ENCODE data around the gene TICRR.

TICRR gene

GRCh38 chr15:89623165-89623564, 47.9 kb downstream of the TICRR start:
- Histone ChIP-seq H2AFZ (no peak overlapping the region), H3K27me3 (ENCODE audit: control insufficient read depth, insufficient read depth, low read length) (no peaks in the 10 kb centered on the region), H3K36me3 (ENCODE audit: control insufficient read depth, insufficient read depth, low read length) (no peaks in the 10 kb centered on the region), H3K4me3 (ENCODE audit: low read depth, low read length) (no peak overlapping the region), H3K4me2 (ENCODE audit: low read length) (no peak overlapping the region), H3K9me3 (ENCODE audit: control insufficient read depth, low read length) (no peaks in the 10 kb centered on the region), H3K27ac (no peak overlapping the region), H3K4me1 (no peaks in the 10 kb centered on the region), H3K79me2 (no peaks in the 10 kb centered on the region), H3K9ac (no peak overlapping the region)
- no peak for TF ChIP-seq CTCF (IDR thresholded peaks at IDR 0.05)

DNA sequence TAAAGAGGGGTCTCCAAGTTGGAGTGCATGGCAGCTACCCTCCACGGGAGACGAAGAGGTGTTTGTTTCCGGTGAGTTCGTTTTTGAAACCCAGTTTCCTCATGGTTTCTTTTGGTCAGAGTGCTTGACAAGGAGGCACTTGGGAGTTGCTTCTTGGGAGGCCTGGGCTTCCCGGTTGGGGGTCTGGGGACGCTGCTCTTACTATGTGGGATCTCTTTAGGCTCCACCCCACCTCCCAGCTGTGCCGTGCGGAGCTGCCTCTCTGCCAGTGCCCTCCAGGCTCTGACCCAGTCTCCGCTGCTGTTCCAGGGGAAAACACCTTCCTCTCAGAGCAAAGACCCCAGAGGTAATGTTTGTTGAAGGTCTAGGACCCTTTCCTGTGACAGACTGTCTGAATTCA, 50.4 kb downstream of the TICRR start:
- H3K9me3 ChIP-seq (ENCODE audit: control insufficient read depth, low read length) = no peaks in the 10 kb centered on the region
- H2AFZ ChIP-seq = no peak overlapping the region
- no peak overlapping the region for H3K9ac ChIP-seq
- no peak for TF ChIP-seq CTCF (IDR thresholded peaks at IDR 0.05)
- H3K4me1 ChIP-seq = no peaks in the 10 kb centered on the region
- no peak overlapping the region for H3K27ac ChIP-seq
- H3K4me2 ChIP-seq (ENCODE audit: low read length) = no peak overlapping the region
- H3K4me3 ChIP-seq (ENCODE audit: low read depth, low read length) = no peak overlapping the region
- no peaks in the 10 kb centered on the region for H3K36me3 ChIP-seq (ENCODE audit: control insufficient read depth, insufficient read depth, low read length)
- no peaks in the 10 kb centered on the region for H3K27me3 ChIP-seq (ENCODE audit: control insufficient read depth, insufficient read depth, low read length)
- H3K79me2 ChIP-seq = no peaks in the 10 kb centered on the region

DNA sequence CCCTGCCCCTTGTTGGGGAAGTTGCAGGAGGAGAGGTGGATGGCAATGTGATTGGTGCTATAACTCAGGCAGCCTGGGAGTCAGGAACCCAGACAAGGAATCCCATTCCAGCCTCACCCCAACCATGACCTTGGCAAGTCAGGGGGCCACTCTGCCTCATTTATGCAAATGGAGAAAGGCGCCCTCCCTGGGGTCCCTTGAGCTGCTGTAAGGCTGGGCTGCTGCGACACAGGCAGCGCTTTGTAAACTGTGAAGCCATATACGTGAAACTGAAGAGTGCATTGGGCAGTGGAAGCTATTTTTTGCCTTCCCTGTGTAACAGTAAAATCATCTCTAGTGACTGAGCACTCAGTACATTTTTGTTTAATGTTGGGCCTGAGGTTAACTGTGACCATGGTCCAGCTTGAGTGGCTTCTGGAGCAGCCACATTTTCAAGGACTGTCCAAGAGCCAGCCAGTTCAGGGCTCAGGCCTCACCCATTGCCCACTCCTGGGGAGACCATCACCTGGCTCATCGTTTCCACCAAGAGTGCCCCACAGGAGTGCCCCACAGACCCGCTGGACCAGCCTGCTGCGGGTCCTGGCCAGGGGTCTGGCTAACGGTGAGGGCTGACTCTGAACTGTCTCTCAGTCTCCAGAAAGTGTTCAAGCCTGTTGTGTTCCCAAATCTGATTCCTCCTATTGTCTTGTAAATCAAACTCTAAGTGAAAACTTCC, 52.1 kb downstream of the TICRR start:
- Histone ChIP-seq H3K9me3 (ENCODE audit: control insufficient read depth, low read length) (no peaks in the 10 kb centered on the region), H3K4me2 (ENCODE audit: low read length) (no peak overlapping the region), H2AFZ (no peak overlapping the region), H3K36me3 (ENCODE audit: control insufficient read depth, insufficient read depth, low read length) (no peaks in the 10 kb centered on the region), H3K9ac (no peak overlapping the region), H3K27ac (no peak overlapping the region), H3K79me2 (no peaks in the 10 kb centered on the region), H3K4me1 (no peaks in the 10 kb centered on the region), H3K27me3 (ENCODE audit: control insufficient read depth, insufficient read depth, low read length) (no peaks in the 10 kb centered on the region), H3K4me3 (ENCODE audit: low read depth, low read length) (no peak overlapping the region)
- TF ChIP-seq CTCF (IDR thresholded peaks at IDR 0.05) = no peak

DNA sequence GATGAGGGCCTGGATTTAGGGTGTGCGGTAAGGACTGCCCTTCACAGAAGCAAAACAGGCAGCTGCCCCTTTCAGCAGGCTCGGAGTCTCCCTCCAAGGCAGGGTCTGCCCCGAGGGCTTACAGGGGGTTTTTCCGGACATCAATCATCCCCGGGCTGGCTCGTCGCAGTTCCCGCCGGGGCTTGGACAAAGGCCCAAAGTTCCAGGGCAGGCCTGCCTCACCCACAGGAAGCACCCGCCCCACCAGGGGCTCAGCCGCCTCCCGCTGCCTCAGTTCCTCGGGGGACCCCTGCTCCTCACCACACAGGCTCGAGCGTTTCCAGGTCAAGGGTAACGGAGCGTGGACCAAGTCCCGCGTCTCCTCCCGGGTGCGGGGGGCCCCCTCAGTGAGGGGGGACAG, 53.0 kb downstream of the TICRR start:
- Histone ChIP-seq H3K27me3 (ENCODE audit: control insufficient read depth, insufficient read depth, low read length) (no peaks in the 10 kb centered on the region), H3K4me1 (no peaks in the 10 kb centered on the region), H3K9ac (no peak overlapping the region), H2AFZ (no peak overlapping the region), H3K9me3 (ENCODE audit: control insufficient read depth, low read length) (no peaks in the 10 kb centered on the region), H3K4me2 (ENCODE audit: low read length) (no peak overlapping the region), H3K27ac (no peak overlapping the region), H3K36me3 (ENCODE audit: control insufficient read depth, insufficient read depth, low read length) (no peaks in the 10 kb centered on the region), H3K4me3 (ENCODE audit: low read depth, low read length) (no peak overlapping the region), H3K79me2 (no peaks in the 10 kb centered on the region)
- no peak for TF ChIP-seq CTCF (IDR thresholded peaks at IDR 0.05)

All from parathyroid adenoma (tissue), 2 donors.